ENCODE data around the gene DAP. TPM values are rescaled to one million over a fixed set of nuclear protein-coding genes. Genes with fewer than 3 reads are reported as not detected.
A peak's percentile ranks its signal among the peaks of the same experiment; 100 is the strongest.

Gene DAP
- total RNA-seq, 4 donors from 2014 or later: 2.4 to 11.7 (median 3.6) TPM

DNA sequence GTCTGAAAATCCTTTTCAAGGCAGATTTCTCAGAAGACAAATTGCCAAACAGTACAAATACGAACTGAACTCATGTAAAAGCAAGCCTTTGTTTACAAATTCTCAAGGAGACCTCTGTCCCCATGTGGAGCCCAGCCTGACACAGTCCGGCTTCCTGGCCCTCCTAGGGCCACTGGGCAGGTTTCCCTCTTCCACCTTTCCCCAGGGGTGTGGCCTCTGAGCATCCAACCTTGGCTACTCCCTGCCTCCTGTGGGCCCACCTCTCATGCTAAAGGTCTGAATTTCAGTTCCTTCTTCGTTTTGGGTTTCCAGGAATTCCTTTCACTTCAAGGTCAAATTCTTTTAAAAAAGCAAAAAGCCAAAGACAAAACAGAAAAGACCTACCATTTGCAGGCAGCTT, 10.1 kb downstream of the DAP start:
- no peak for TF ChIP-seq POLR2A (IDR thresholded peaks at IDR 0.05)
- no peak for TF ChIP-seq CTCF (IDR thresholded peaks at IDR 0.05 in 4 of 5, conservative IDR thresholded peaks at IDR 0.05 in 1 of 5)
- H3K4me1 ChIP-seq: no peaks in the 10 kb centered on the region
- no peak overlapping the region for H3K4me3 ChIP-seq
- no peak for ATAC-seq
- H3K9me3 ChIP-seq: no peaks in the 10 kb centered on the region
- no peak overlapping the region for H3K27ac ChIP-seq
- H3K27me3 ChIP-seq: no peaks in the 10 kb centered on the region
- in situ Hi-C loops (cut with MboI; ENCODE audit: low sequenced_read_pairs in 4 of 4): no loop called here
- intact Hi-C loops (cut with DNase I; ENCODE audit: low total_unique reads): no loop called here
- no peak for DNase-seq
- H3K36me3 ChIP-seq: no peaks in the 10 kb centered on the region

- ATAC-seq (no peak), DNase-seq (no peak)
- H3K4me3 ChIP-seq: no peak overlapping the region
- no peaks in the 10 kb centered on the region for H3K27me3 ChIP-seq
- no peaks in the 10 kb centered on the region for H3K4me1 ChIP-seq
- no peak overlapping the region for H3K27ac ChIP-seq
- in situ Hi-C loops (cut with MboI; ENCODE audit: low sequenced_read_pairs in 4 of 4) (no loop called here), intact Hi-C loops (cut with DNase I; ENCODE audit: low total_unique reads) (no loop called here)
- no peaks in the 10 kb centered on the region for H3K9me3 ChIP-seq
- no peak for TF ChIP-seq CTCF (IDR thresholded peaks at IDR 0.05 in 4 of 5, conservative IDR thresholded peaks at IDR 0.05 in 1 of 5)
- no peak for TF ChIP-seq POLR2A (IDR thresholded peaks at IDR 0.05)
- peaks cover 0 to 5% of the 10 kb centered on the region in 2 donors for H3K36me3 ChIP-seq
Measured at GRCh38 chr5:10747678-10748622, 13.1 kb downstream of the DAP start.

DNA sequence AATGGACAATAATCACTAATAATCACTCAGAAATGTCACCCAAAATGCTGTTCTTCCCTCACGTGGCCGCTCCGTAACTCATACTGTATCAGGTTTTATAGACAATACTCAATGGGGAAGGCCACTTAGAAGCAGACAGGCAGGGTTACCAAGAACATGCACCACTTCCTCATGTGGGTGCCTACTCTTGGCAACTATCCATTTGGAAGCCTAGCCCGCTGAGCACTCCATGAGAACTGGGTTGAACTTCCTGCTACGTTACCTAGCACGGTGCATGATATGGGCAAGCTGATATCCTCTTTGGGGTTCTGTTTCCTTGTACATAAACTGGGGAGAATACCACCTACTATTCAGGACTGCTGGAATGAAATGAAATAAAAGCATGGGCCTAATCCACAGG, 14.3 kb downstream of the DAP start:
- no peak overlapping the region for H3K27ac ChIP-seq
- TF ChIP-seq POLR2A (IDR thresholded peaks at IDR 0.05): no peak
- no peak for TF ChIP-seq CTCF (IDR thresholded peaks at IDR 0.05 in 4 of 5, conservative IDR thresholded peaks at IDR 0.05 in 1 of 5)
- DNase-seq (peak in 1 of 2 donors; percentile 23), ATAC-seq (no peak)
- H3K27me3 ChIP-seq: no peaks in the 10 kb centered on the region
- in situ Hi-C loops (cut with MboI; ENCODE audit: low sequenced_read_pairs in 4 of 4): no loop called here
- peaks cover 0 to 5% of the 10 kb centered on the region in 2 donors for H3K36me3 ChIP-seq
- intact Hi-C loops (cut with DNase I; ENCODE audit: low total_unique reads): no loop called here
- no peak overlapping the region for H3K4me3 ChIP-seq
- no peaks in the 10 kb centered on the region for H3K4me1 ChIP-seq
- no peaks in the 10 kb centered on the region for H3K9me3 ChIP-seq

- H3K27ac ChIP-seq: no peak overlapping the region
- ATAC-seq (no peak), DNase-seq (no peak)
- H3K4me3 ChIP-seq: no peak overlapping the region
- H3K9me3 ChIP-seq: no peaks in the 10 kb centered on the region
- intact Hi-C loops (cut with DNase I; ENCODE audit: low total_unique reads) (no loop called here), in situ Hi-C loops (cut with MboI; ENCODE audit: low sequenced_read_pairs in 4 of 4) (no loop called here)
- TF ChIP-seq POLR2A (IDR thresholded peaks at IDR 0.05) (no peak), CTCF (IDR thresholded peaks at IDR 0.05 in 4 of 5, conservative IDR thresholded peaks at IDR 0.05 in 1 of 5) (no peak)
- peaks cover 0 to 5% of the 10 kb centered on the region in 2 donors for H3K36me3 ChIP-seq
- H3K4me1 ChIP-seq: no peaks in the 10 kb centered on the region
- H3K27me3 ChIP-seq: no peaks in the 10 kb centered on the region
Measured at GRCh38 chr5:10745133-10745532, 15.9 kb downstream of the DAP start.
